Activated T-helper 1 cell treated with anti-CD3 and anti-CD28 coated beads, Interleukin-12 subunit alpha, Interleukin-12 subunit beta, Interleukin-2, Interleukin-4 antibody, amounts not matched to agents 30 ng/mL and 10 ng/mL and 1 ng/mL, durations not matched to agents 14 hours and 24 hours and 36 hours (primary cell): ENCODE data around the gene NLRP13. TPM values are rescaled to one million over a fixed set of nuclear protein-coding genes. Genes with fewer than 3 reads are reported as not detected.

ENCODE experiments used
- DNase-seq: peaks from one replicate; pipeline ENCODE4 v3.0.0; 2021; ENCODE audit warnings: low spot score
- H3K27ac Mint-ChIP-seq: one replicate; pipeline ENCODE4 v1.8.0; 2021; ENCODE audit warnings: mild to moderate bottlenecking, mixed read lengths
- H3K27me3 Mint-ChIP-seq: one replicate; pipeline ENCODE4 v1.8.0; 2022; ENCODE audit warnings: mild to moderate bottlenecking, moderate library complexity, mixed read lengths; ENCODE audit not compliant: insufficient read depth
- H3K36me3 Mint-ChIP-seq: one replicate; pipeline ENCODE4 v1.8.0; 2021; ENCODE audit warnings: low read depth, mixed read lengths
- H3K4me1 Mint-ChIP-seq: one replicate; pipeline ENCODE4 v1.8.0; 2021; ENCODE audit warnings: low read depth, mixed read lengths
- H3K4me3 Mint-ChIP-seq: one replicate; pipeline ENCODE4 v1.8.0; 2021; ENCODE audit warnings: mild to moderate bottlenecking, moderate library complexity, mixed read lengths
- H3K9me3 Mint-ChIP-seq: one replicate; pipeline ENCODE4 v1.8.0; 2021; ENCODE audit warnings: mixed read lengths
- intact Hi-C: fragments of 100-400 bp; cut with micrococcal nuclease; formaldehyde crosslinking; loops from one replicate; pipeline ENCODE4 v1.15.1; 2024
- total RNA-seq: library from RNA; stranded (reverse); gene quantifications from 2 replicates; pipeline ENCODE4 v1.2.3, GENCODE V29; 2022

NLRP13 gene
- total RNA-seq, 1 donor from 2014 or later = not detected

- H3K4me1 Mint-ChIP-seq = no peaks in the 10 kb centered on the region
- intact Hi-C loops = no loop called here
- H3K4me3 Mint-ChIP-seq = no peak overlapping the region
- peaks cover 63% of the 10 kb centered on the region for H3K9me3 Mint-ChIP-seq
- peaks cover 2% of the 10 kb centered on the region for H3K36me3 Mint-ChIP-seq
- H3K27ac Mint-ChIP-seq = no peak overlapping the region
- H3K27me3 Mint-ChIP-seq = no peaks in the 10 kb centered on the region
- DNase-seq = no peak
Measured at GRCh38 chr19:55927991-55928390, 4.1 kb downstream of the NLRP13 start.

- no peak overlapping the region for H3K27ac Mint-ChIP-seq
- no peak for DNase-seq
- H3K4me3 Mint-ChIP-seq = no peak overlapping the region
- no peaks in the 10 kb centered on the region for H3K4me1 Mint-ChIP-seq
- H3K27me3 Mint-ChIP-seq = no peaks in the 10 kb centered on the region
- H3K36me3 Mint-ChIP-seq = no peaks in the 10 kb centered on the region
- intact Hi-C loops = no loop called here
- H3K9me3 Mint-ChIP-seq = peaks cover 62% of the 10 kb centered on the region
Measured at GRCh38 chr19:55923556-55923955, 8.6 kb downstream of the NLRP13 start.

DNA sequence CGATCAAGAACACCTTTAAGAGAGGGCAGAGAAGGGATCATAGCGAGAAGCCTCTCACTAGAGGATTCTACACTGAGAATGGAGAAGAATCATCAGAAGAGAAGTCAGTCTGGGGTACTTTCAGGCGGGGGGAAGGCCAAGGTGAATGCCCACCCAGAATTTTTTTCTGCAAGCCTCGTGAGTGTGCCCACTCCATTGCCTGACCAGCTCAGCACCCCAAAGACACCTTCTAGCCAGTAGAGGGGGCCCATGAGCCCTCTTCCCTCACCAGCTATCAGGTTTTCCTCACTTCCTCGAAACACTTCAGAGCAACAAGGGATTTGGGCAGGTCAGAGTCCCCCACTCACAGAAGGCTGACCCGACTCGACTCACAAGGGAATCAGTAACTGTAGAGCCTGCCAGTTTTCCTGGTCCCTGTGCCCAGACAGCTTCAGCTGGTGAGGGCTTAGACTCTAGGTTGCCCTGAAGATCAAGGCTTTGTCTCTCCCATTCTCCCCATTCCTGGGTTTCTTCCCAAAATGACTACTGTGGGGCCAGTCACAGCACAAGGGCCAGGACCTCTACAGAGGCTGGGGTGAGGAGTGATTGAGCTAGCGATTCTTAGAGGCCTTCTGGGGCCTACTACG lies 18.4 kb downstream of the NLRP13 start:
- no peak for DNase-seq
- Mint-ChIP-seq H3K9me3 (peaks cover 62% of the 10 kb centered on the region), H3K27me3 (no peaks in the 10 kb centered on the region), H3K4me1 (no peaks in the 10 kb centered on the region), H3K36me3 (no peaks in the 10 kb centered on the region), H3K4me3 (no peak overlapping the region), H3K27ac (no peak overlapping the region)
- intact Hi-C loops = no loop called here

DNA sequence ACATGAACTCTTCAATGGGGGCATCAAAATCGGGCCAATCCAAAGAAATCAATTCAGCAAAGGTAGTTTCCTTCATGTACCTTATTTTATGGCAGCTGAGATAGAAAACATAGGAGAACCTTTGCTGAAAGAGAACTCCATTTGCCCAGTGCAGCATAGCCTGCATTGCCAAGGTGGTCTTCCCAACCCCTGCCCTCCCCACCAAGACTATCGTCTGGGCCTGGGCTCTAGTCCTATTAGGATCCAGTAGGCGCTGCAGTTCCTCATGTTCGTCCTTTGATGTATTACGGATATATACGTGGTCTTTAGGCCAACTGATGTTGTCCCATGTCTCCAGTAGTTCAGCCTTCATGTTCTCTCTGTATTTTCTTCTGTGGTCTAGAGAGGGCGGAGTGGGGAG lies 19.2 kb downstream of the NLRP13 start:
- Mint-ChIP-seq H3K36me3 (no peaks in the 10 kb centered on the region), H3K27ac (no peak overlapping the region), H3K27me3 (no peaks in the 10 kb centered on the region), H3K9me3 (peaks cover 61% of the 10 kb centered on the region), H3K4me1 (no peaks in the 10 kb centered on the region), H3K4me3 (no peak overlapping the region)
- intact Hi-C loops = no loop called here
- DNase-seq = no peak

DNA sequence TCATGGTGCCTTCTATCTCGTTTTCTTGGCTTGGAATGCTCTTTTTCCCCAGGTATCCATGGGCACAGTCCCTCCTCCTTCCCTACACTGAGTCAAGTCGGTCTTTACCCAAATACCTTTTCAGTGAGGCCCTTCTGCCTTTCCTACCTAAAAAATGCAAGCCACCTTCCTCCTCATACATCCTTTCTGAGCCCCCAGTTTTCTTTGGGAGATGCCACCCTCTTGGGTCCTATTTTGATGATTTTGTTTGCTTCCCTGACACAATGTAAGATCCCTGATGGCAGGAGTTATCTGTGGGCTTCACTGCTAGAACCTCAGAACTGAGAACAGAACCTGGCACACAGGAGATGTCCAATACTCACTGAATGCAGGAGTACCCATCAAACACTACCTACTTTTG lies 22.3 kb downstream of the NLRP13 start:
- Mint-ChIP-seq H3K36me3 (no peaks in the 10 kb centered on the region), H3K27me3 (no peaks in the 10 kb centered on the region), H3K4me3 (no peak overlapping the region), H3K27ac (no peak overlapping the region), H3K4me1 (no peaks in the 10 kb centered on the region), H3K9me3 (peaks cover 62% of the 10 kb centered on the region)
- no peak for DNase-seq
- intact Hi-C loops = no loop called here

- Mint-ChIP-seq H3K4me1 (no peaks in the 10 kb centered on the region), H3K36me3 (no peaks in the 10 kb centered on the region), H3K27ac (no peak overlapping the region), H3K9me3 (peaks cover 61% of the 10 kb centered on the region), H3K27me3 (no peaks in the 10 kb centered on the region), H3K4me3 (no peak overlapping the region)
- DNase-seq = no peak
- intact Hi-C loops = no loop called here
Measured at GRCh38 chr19:55907746-55908145, 24.4 kb downstream of the NLRP13 start.

DNA sequence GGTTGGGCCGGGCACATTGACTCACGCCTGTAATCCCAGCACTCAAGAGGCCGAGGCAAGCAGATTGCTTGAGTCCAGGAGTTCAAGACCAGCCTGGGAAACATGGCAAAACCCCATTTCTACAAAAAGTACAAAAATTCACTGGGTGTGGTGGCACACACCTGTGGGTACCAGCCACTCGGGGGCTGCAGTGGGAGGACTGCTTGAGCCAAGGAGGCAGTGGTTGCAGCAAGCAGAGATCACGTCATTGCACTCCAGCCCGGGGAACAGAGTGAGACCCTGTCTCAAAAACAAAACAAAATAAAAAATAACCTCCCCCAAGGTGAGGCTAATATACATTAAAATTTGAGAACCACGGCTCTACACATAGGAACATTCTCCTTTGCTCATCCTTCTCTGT lies 24.9 kb downstream of the NLRP13 start:
- no peak for DNase-seq
- Mint-ChIP-seq H3K36me3 (no peaks in the 10 kb centered on the region), H3K27ac (no peak overlapping the region), H3K9me3 (peaks cover 57% of the 10 kb centered on the region), H3K27me3 (no peaks in the 10 kb centered on the region), H3K4me3 (no peak overlapping the region), H3K4me1 (no peaks in the 10 kb centered on the region)
- intact Hi-C loops = no loop called here

DNA sequence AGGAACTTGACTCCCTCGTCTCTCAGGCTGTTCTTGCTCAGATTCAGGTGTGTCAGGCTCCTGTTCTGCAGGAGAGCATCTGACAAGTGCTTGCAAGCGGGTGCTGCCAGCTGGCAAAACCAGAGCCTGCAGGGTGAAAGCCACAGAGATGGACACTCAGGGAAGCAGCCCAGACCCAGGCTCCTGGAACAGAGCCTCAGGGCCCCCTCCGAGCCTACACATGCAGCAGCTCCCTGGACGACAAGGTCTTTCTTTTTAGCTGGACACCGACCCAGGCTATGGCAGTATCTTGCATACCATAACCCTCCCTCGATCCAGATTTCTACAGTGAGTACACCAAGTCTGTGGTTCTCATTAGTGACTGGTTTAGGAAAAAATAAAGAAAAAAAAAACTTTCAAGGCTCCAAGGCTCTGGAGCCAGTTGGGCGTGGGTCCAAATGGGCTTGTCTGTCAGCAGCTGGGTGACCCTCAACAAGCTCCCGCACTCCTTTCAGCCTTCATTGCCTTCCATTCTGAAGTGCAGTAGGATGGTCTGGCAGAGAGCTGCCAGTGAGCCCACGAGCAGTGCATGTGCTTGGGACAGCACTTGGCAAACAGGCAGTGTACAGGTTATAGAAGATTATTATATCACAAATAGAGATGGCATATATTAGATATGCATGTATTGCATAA lies 29.9 kb downstream of the NLRP13 start:
- Mint-ChIP-seq H3K4me1 (no peaks in the 10 kb centered on the region), H3K27me3 (no peaks in the 10 kb centered on the region), H3K27ac (no peak overlapping the region), H3K4me3 (no peak overlapping the region), H3K36me3 (no peaks in the 10 kb centered on the region), H3K9me3 (peaks cover 52% of the 10 kb centered on the region)
- DNase-seq = no peak
- intact Hi-C loops = no loop called here

DNA sequence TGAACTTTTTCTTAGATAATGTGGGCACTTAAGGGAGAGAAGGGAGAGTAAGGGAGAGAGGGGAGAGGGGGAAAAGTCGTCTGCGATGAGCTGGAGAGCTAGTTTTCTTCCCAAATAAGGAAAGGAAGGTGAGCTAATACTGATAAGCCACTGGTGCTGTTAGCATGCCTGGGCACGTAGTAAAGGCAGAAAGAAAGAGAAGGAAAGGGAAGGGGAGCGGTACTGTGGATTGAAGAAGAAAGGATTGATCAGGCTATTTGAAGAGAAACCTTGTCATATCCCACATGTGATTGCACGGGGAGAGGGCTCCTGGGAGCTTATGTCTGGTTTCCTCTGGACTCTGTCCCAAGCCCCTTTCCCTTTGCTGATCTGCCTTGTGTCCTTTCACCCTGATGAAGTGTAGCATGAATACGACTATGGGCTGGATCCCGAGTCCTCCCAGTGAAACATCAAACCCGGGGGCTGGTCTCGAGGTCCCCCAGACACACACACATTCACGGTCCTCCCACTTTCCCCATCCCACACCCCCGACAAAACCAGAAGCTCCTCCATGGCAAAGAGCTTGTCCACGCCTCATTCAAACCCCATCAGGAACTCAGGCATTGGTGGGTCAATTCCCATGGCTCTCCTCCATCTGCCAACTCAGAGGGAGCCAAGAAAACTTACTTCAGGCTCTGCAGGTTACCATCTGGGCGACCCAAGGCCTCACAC lies 30.6 kb downstream of the NLRP13 start:
- H3K9me3 Mint-ChIP-seq = peaks cover 58% of the 10 kb centered on the region
- no peaks in the 10 kb centered on the region for H3K4me1 Mint-ChIP-seq
- H3K4me3 Mint-ChIP-seq = no peak overlapping the region
- no peaks in the 10 kb centered on the region for H3K36me3 Mint-ChIP-seq
- no peak overlapping the region for H3K27ac Mint-ChIP-seq
- no peak for DNase-seq
- intact Hi-C loops = no loop called here
- no peaks in the 10 kb centered on the region for H3K27me3 Mint-ChIP-seq

- H3K4me3 Mint-ChIP-seq = no peak overlapping the region
- intact Hi-C loops = no loop called here
- no peaks in the 10 kb centered on the region for H3K27me3 Mint-ChIP-seq
- no peaks in the 10 kb centered on the region for H3K36me3 Mint-ChIP-seq
- no peaks in the 10 kb centered on the region for H3K4me1 Mint-ChIP-seq
- peaks cover 49% of the 10 kb centered on the region for H3K9me3 Mint-ChIP-seq
- no peak for DNase-seq
- no peak overlapping the region for H3K27ac Mint-ChIP-seq
Measured at GRCh38 chr19:55898911-55899310, 33.2 kb downstream of the NLRP13 start.

DNA sequence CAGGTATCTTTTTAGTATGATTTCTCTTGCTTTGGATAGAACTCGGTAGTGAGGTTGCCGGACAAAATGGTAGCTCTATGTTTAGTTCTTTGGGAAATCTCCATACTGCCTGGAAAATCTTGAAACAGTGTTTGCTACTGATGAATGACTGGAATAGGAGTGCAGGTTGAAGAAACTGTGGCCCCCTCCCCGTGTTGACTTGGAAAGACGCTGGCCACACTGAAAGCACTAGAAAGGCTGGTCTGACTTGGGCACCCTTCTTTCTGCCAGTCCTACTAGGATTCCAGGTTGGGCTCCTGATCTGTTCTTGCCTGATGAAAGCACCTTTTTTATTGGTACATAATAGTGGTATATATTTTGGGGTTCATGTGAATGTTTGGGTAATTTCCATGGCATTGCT lies 49.5 kb downstream of the NLRP13 start:
- Mint-ChIP-seq H3K4me1 (no peaks in the 10 kb centered on the region), H3K36me3 (no peaks in the 10 kb centered on the region), H3K27me3 (no peaks in the 10 kb centered on the region), H3K9me3 (peaks cover 49% of the 10 kb centered on the region), H3K27ac (no peak overlapping the region), H3K4me3 (no peak overlapping the region)
- intact Hi-C loops = no loop called here
- DNase-seq = no peak

DNA sequence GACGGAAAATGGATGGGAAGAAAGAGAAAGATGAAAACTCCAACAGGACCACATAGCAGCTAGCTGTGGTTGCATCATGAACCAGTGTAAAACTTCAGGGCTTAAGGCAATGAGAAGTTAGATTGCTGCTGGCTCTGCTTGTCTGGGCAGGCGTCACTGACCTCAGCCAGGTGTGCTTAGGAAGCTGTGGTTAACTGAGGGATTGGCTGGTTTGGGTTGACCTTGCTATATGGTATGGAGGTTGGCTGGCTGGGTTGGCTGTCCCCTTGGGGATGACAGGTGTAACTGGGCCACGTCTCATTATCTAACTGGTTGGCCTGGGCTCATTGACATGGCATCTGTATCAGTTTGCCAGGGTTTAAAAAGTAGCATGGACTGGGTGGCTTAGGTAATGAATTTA lies 54.9 kb downstream of the NLRP13 start:
- Mint-ChIP-seq H3K9me3 (peaks cover 57% of the 10 kb centered on the region), H3K27ac (no peak overlapping the region), H3K4me3 (no peak overlapping the region), H3K27me3 (no peaks in the 10 kb centered on the region), H3K4me1 (no peaks in the 10 kb centered on the region), H3K36me3 (no peaks in the 10 kb centered on the region)
- intact Hi-C loops = no loop called here
- no peak for DNase-seq

DNA sequence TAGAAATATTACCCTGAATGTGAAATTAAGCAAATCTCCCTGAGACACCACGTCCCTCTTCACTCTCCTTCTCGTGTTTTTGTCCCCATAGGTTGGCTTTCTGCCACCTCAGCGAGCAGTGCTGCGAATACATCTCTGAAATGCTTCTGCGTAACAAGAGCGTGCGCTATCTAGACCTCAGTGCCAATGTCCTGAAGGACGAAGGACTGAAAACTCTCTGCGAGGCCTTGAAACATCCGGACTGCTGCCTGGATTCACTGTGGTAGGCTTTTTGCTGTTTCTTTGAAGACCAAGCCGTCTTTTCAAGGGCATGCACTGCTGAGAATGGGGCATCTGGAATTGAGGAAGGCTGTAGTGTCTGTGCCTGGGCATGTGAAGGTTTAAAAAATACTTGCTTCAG lies 61.4 kb downstream of the NLRP13 start:
- Mint-ChIP-seq H3K4me1 (no peaks in the 10 kb centered on the region), H3K27me3 (no peaks in the 10 kb centered on the region), H3K36me3 (no peaks in the 10 kb centered on the region), H3K9me3 (peaks cover 52% of the 10 kb centered on the region), H3K27ac (no peak overlapping the region), H3K4me3 (no peak overlapping the region)
- intact Hi-C loops = no loop called here
- no peak for DNase-seq
